ENCODE measurements around the gene LRFN2. TPM values are rescaled to one million over a fixed set of nuclear protein-coding genes. Genes with fewer than 3 reads are reported as not detected.

LRFN2 gene
- polyA plus RNA-seq, 1 donor (not counting 4 experiments of a cell fraction or from before 2014, with no cell fraction given) = not detected

- Histone ChIP-seq H3K27ac (ENCODE audit: control insufficient read depth, insufficient read depth, low read length) (no peak overlapping the region), H3K4me1 (ENCODE audit: control insufficient read depth, extremely low read depth, insufficient read depth, low read length) (no peaks in the 10 kb centered on the region), H2AFZ (ENCODE audit: control insufficient read depth, low read length) (no peak overlapping the region), H3K9me1 (ENCODE audit: control insufficient read depth, extremely low read depth, insufficient read depth, low read length) (no peaks in the 10 kb centered on the region), H3K36me3 (ENCODE audit: control insufficient read depth in 2 of 2, extremely low read depth in 1 of 2, insufficient read depth in 2 of 2, low read length in 2 of 2) (no peaks in the 10 kb centered on the region), H3K4me2 (ENCODE audit: control insufficient read depth, extremely low read depth, insufficient read depth, low read depth, low read length) (no peak overlapping the region), H4K20me1 (ENCODE audit: control insufficient read depth, extremely low read depth, insufficient read depth, low read length) (no peaks in the 10 kb centered on the region), H3K4me3 (ENCODE audit: control insufficient read depth in 2 of 3, extremely low read depth in 1 of 3, insufficient read depth in 2 of 3, low read depth in 1 of 3, low read length in 3 of 3) (no peak overlapping the region), H3K9me3 (ENCODE audit: control insufficient read depth, low read depth, low read length) (no peaks in the 10 kb centered on the region), H3K79me2 (ENCODE audit: control insufficient read depth, insufficient read depth, low read length) (no peaks in the 10 kb centered on the region), H3K9ac (ENCODE audit: control insufficient read depth, extremely low read depth, insufficient read depth, low read length) (no peak overlapping the region), H3K27me3 (ENCODE audit: control insufficient read depth, extremely low read depth, insufficient read depth, low read length) (peaks cover 8% of the 10 kb centered on the region)
- dilution Hi-C loops (cut with MboI; ENCODE audit: extremely low pct_ligation_motif_present, low sequenced_read_pairs) = no loop called here
- FAIRE-seq (no peak), DNase-seq (ENCODE audit: low read depth, low spot score) (no peak)
- TF ChIP-seq, protein P1, sequence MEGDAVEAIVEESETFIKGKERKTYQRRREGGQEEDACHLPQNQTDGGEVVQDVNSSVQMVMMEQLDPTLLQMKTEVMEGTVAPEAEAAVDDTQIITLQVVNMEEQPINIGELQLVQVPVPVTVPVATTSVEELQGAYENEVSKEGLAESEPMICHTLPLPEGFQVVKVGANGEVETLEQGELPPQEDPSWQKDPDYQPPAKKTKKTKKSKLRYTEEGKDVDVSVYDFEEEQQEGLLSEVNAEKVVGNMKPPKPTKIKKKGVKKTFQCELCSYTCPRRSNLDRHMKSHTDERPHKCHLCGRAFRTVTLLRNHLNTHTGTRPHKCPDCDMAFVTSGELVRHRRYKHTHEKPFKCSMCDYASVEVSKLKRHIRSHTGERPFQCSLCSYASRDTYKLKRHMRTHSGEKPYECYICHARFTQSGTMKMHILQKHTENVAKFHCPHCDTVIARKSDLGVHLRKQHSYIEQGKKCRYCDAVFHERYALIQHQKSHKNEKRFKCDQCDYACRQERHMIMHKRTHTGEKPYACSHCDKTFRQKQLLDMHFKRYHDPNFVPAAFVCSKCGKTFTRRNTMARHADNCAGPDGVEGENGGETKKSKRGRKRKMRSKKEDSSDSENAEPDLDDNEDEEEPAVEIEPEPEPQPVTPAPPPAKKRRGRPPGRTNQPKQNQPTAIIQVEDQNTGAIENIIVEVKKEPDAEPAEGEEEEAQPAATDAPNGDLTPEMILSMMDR (optimal IDR thresholded peaks at IDR 0.05 in 1 of 3, IDR thresholded peaks at IDR 0.05 in 1 of 3, conservative IDR thresholded peaks at IDR 0.05 in 1 of 3; ENCODE audit: extremely low read depth in 1 of 3, insufficient read depth in 2 of 3, low read length in 3 of 3) = no peak
Measured at GRCh38 chr6:40341726-40342125, 245.4 kb downstream of the LRFN2 start.

Small RNA genes within 50 kb of the gene (small RNA-seq; reads per million reads assigned to genes)
- 0 reads per million in 3 experiments for gene RNU6-250P (ENCODE audit: insufficient read length in 3 of 3, low read depth in 3 of 3, low replicate concordance in 1 of 3)
